ENCODE data around the gene TTC34.
"Not testable (repeated sequence)": the region's sequence is repeated elsewhere in the genome, so short reads cannot be mapped to it uniquely, and the experiment has no call there.

The TTC34 gene

DNA sequence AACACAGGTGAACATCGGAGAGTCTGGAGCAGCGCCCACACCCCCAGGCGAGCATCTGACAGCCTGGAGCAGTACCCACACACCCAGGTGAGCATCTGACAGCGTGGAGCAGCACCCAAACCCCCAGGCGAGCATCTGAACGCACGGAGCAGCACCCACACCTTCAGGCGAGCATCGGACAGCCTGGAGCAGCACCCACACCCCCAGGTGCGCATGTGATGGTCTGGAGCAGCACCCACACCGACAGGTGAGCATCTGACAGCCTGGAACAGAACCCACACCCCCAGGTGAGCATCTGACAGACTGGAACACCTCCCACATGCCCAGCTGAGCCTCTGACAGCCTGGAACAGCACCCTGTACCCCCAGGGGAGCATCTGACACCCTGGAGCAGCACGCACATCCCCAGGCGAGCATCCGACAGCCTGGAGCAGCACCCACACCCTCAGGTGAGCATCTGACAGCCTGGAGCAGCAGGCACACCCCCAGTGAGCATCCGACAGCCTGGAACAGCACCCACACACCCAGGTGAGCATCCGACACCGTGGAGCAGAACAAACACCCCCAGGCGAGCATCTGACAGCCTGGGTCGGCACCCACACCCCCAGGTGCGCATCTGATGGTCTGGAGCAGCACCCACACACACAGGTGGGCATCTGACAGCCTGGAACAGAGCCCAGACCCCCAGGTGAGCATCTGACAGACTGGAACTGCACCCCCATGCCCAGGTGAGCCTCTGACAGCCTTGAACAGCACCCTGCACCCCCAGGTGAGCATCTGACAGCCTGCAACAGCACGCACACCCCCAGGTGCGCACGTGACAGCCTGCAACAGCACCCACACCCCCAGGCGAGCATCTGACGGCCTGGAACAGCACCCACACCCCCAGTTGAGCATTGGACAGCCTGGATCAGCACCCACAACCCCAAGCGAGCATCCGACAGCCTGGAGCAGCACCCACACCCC is 50.4 kb downstream of the TTC34 start:
- not testable (repeated sequence) for H3K4me1 Mint-ChIP-seq (ENCODE audit: low read depth); H3K36me3 Mint-ChIP-seq; H3K4me3 Mint-ChIP-seq; H3K27me3 Mint-ChIP-seq; H3K27ac Mint-ChIP-seq; H3K9me3 Mint-ChIP-seq (ENCODE audit: low read depth)

DNA sequence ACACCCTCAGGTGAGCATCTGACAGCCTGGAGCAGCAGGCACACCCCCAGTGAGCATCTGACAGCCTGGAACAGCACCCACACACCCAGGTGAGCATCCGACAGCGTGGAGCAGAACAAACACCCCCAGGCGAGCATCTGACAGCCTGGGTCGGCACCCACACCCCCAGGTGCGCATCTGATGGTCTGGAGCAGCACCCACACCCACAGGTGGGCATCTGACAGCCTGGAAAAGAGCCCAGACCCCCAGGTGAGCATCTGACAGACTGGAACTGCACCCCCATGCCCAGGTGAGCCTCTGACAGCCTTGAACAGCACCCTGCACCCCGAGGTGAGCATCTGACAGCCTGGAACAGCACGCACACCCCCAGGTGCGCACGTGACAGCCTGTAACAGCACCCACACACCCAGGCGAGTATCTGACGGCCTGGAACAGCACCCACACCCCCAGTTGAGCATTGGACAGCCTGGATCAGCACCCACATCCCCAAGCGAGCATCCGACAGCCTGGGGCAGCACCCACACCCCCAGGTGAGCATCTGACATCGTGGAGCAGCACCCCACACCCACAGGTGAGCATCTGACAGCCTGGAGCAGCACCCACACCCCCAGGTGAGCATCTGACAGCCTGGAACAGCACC is 51.3 kb downstream of the TTC34 start:
- H3K36me3 Mint-ChIP-seq; H3K4me3 Mint-ChIP-seq; H3K4me1 Mint-ChIP-seq (ENCODE audit: low read depth); H3K9me3 Mint-ChIP-seq (ENCODE audit: low read depth); H3K27me3 Mint-ChIP-seq; H3K27ac Mint-ChIP-seq: not testable (repeated sequence)

- H3K4me1 Mint-ChIP-seq (ENCODE audit: low read depth); H3K27me3 Mint-ChIP-seq; H3K27ac Mint-ChIP-seq; H3K4me3 Mint-ChIP-seq; H3K36me3 Mint-ChIP-seq; H3K9me3 Mint-ChIP-seq (ENCODE audit: low read depth): not testable (repeated sequence)
These were observed 52.9 kb downstream of the TTC34 start for GRCh38 chr1:2748626-2749025.

DNA sequence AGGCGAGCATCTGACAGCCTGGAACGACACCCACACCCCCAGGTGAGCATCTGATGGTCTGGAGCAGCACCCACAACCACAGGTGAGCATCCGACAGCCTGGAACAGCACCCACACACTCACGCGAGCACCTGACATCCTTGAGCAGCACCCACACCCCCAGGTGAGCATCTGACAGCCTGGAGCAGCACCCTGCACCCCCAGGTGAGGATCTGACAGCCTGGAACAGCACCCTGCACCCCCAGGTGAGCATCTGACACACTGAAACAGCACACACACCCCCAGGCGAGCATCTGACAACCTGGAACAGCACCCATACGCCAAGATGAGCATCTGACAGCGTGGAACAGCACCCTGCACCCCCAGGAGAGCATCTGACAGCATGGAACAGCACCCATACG is 106.7 kb downstream of the TTC34 start:
- H3K36me3 Mint-ChIP-seq; H3K4me1 Mint-ChIP-seq (ENCODE audit: low read depth); H3K9me3 Mint-ChIP-seq (ENCODE audit: low read depth); H3K27ac Mint-ChIP-seq; H3K27me3 Mint-ChIP-seq; H3K4me3 Mint-ChIP-seq: not testable (repeated sequence)

DNA sequence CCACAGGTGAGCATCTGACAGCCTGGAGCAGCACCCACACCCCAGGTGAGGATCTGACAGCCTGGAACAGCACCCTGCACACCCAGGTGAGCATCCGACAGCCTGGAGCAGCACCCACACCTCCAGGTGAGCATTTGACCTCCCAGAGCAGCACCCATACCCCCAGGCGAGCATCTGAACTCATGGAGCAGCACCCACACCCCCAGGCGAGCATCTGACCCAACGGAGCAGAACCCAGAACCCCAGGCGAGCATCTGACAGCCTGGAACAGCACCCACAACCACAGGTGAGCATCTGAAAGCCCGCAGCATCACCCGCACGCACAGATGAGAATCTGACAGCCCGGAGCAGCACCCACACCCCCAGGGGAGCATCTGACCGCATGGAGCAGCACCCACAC is 111.3 kb downstream of the TTC34 start:
- H3K27me3 Mint-ChIP-seq; H3K27ac Mint-ChIP-seq; H3K9me3 Mint-ChIP-seq (ENCODE audit: low read depth); H3K36me3 Mint-ChIP-seq; H3K4me1 Mint-ChIP-seq (ENCODE audit: low read depth); H3K4me3 Mint-ChIP-seq: not testable (repeated sequence)

DNA sequence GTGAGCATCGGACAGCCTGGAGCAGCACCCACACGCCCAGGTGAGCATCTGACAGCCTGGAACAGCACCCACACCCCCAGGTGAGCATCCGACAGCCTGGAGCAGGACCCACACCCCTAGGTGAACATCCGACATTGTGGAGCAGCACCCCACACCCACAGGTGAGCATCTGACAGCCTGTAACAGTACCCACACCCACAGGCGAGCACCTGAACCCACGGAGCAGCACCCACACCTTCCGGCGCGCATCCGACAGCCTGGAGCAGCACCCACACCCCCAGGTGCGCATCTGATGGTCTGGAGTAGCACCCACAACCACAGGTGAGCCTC is 113.2 kb downstream of the TTC34 start:
- H3K27me3 Mint-ChIP-seq; H3K27ac Mint-ChIP-seq; H3K9me3 Mint-ChIP-seq (ENCODE audit: low read depth); H3K4me3 Mint-ChIP-seq; H3K4me1 Mint-ChIP-seq (ENCODE audit: low read depth); H3K36me3 Mint-ChIP-seq: not testable (repeated sequence)

DNA sequence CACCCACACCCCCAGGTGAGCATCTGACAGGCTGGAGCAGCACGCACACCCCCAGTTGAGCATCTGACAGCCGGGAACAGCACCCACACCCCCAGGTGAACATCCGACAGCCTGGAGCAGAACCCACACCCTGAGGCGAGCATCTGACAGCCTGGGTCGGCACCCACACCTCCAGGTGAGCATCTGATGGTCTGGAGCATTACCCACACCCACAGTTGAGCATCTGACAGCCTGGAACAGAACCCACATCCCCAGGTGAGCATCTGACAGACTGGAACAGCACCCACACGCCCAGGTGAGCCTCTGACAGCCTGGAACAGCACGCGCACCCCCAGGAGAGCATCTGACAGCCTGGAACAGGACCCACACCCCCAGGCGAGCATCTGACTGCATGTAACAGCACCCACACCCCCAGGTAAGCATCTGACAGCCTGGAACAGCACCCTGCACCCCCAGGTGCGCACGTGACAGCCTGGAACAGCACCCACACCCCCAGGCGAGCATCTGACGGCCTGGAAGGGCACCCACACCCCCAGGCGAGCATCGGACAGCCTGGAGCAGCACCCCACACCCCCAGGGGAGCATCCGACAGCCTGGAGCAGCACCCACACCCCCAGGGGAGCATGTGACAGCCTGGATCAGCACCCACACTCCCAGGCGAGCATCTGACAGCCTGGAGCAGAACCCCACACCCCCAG is 113.7 kb downstream of the TTC34 start:
- H3K36me3 Mint-ChIP-seq; H3K9me3 Mint-ChIP-seq (ENCODE audit: low read depth); H3K27ac Mint-ChIP-seq; H3K4me1 Mint-ChIP-seq (ENCODE audit: low read depth); H3K27me3 Mint-ChIP-seq; H3K4me3 Mint-ChIP-seq: not testable (repeated sequence)

DNA sequence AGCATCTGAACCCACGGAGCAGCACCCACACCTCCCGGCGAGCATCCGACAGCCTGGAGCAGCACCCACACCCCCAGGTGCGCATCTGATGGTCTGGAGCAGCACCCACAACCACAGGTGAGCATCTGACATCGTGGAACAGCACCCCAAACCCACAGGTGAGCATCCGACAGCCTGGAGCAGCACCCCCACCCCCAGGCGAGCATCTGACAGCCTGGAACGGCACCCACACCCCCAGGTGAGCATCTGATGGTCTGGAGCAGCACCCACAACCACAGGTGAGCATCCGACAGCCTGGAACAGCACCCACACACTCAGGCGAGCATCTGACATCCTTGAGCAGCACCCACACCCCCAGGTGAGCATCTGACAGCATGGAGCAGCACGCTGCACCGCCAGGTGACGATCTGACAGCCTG is 114.3 kb downstream of the TTC34 start:
- H3K4me1 Mint-ChIP-seq (ENCODE audit: low read depth); H3K27ac Mint-ChIP-seq; H3K27me3 Mint-ChIP-seq; H3K36me3 Mint-ChIP-seq; H3K4me3 Mint-ChIP-seq; H3K9me3 Mint-ChIP-seq (ENCODE audit: low read depth): not testable (repeated sequence)

DNA sequence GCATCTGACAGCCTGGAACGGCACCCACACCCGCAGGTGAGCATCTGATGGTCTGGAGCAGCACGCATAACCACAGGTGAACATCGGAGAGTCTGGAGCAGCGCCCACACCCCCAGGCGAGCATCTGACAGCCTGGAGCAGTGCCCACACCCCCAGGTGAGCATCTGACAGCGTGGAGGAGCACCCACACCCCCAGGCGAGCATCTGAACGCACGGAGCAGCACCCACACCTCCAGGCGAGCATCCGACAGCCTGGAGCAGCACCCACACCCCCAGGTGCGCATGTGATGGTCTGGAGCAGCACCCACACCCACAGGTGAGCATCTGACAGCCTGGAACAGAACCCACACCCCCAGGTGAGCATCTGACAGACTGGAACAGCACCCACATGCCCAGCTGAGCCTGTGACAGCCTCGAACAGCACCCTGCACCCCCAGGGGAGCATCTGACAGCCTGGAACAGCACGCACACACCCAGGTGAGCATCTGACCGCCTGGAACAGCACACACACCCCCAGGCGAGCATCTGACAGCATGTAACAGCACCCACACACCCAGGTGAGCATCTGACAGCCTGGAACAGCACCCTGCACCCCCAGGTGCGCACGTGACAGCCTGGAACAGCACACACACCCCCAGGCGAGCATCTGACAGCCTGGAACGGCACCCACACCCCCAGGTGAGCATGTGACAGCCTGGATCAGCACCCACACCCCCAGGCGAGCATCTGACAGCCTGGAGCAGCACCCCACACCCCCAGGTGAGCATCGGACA is 115.2 kb downstream of the TTC34 start:
- H3K4me3 Mint-ChIP-seq; H3K4me1 Mint-ChIP-seq (ENCODE audit: low read depth); H3K36me3 Mint-ChIP-seq; H3K27ac Mint-ChIP-seq; H3K9me3 Mint-ChIP-seq (ENCODE audit: low read depth); H3K27me3 Mint-ChIP-seq: not testable (repeated sequence)

DNA sequence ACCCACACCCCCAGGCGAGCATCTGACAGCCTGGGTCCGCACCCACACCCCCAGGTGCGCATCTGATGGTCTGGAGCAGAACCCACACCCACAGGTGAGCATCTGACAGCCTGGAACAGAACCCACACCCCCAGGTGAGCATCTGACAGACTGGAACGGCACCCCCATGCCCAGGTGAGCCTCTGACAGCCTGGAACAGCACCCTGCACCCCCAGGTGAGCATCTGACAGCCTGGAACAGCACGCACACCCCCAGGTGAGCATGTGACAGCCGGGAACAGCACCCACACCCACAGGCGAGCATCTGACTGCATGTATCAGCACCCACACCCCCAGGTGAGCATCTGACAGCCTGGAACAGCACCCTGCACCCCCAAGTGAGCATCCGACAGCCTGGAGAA is 115.8 kb downstream of the TTC34 start:
- not testable (repeated sequence) for H3K4me1 Mint-ChIP-seq (ENCODE audit: low read depth); H3K27me3 Mint-ChIP-seq; H3K4me3 Mint-ChIP-seq; H3K9me3 Mint-ChIP-seq (ENCODE audit: low read depth); H3K27ac Mint-ChIP-seq; H3K36me3 Mint-ChIP-seq

DNA sequence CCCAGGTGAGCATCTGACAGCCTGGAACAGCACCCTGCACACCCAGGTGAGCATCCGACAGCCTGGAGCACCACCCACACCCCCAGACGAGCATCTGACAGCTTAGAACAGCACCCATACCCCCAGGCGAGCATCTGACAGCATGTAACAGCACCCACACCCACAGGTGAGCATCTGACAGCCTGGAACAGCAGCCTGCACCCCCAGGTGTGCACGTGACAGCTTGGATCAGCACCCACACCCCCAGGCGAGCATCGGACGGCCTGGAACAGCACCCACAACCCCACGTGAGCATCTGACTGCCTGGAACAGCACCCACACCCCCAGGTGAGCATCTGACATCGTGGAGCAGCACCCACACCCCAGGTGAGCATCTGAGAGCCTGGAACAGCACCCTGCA is 116.6 kb downstream of the TTC34 start:
- H3K27me3 Mint-ChIP-seq; H3K27ac Mint-ChIP-seq; H3K4me3 Mint-ChIP-seq; H3K36me3 Mint-ChIP-seq; H3K9me3 Mint-ChIP-seq (ENCODE audit: low read depth); H3K4me1 Mint-ChIP-seq (ENCODE audit: low read depth): not testable (repeated sequence)

DNA sequence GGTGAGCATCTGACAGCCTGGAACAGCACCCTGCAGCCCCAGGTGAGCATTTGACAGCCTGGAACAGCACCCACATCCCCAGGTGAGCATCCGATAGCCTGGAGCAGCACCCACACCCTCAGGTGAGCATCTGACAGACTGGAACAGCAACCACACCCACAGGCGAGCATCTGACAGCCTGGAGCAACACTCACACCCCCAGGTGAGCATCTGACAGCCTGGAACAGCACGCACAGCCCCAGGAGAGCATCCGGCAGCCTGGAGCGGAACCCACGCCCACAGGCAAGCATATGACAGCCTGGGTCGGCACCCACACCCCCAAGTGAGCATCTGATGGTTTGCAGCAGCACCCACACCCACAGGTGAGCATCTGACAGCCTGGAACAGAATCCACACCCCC is 117.5 kb downstream of the TTC34 start:
- H3K27ac Mint-ChIP-seq; H3K36me3 Mint-ChIP-seq; H3K9me3 Mint-ChIP-seq (ENCODE audit: low read depth); H3K4me3 Mint-ChIP-seq; H3K4me1 Mint-ChIP-seq (ENCODE audit: low read depth); H3K27me3 Mint-ChIP-seq: not testable (repeated sequence)

- not testable (repeated sequence) for H3K36me3 Mint-ChIP-seq; H3K4me3 Mint-ChIP-seq; H3K9me3 Mint-ChIP-seq (ENCODE audit: low read depth); H3K4me1 Mint-ChIP-seq (ENCODE audit: low read depth); H3K27me3 Mint-ChIP-seq; H3K27ac Mint-ChIP-seq
These were observed 118.2 kb downstream of the TTC34 start for GRCh38 chr1:2683321-2683741.

GRCh38 chr1:2682879-2683278 is 118.6 kb downstream of the TTC34 start:
- H3K4me3 Mint-ChIP-seq; H3K36me3 Mint-ChIP-seq; H3K4me1 Mint-ChIP-seq (ENCODE audit: low read depth); H3K9me3 Mint-ChIP-seq (ENCODE audit: low read depth); H3K27me3 Mint-ChIP-seq; H3K27ac Mint-ChIP-seq: not testable (repeated sequence)

- not testable (repeated sequence) for H3K4me1 Mint-ChIP-seq (ENCODE audit: low read depth); H3K27ac Mint-ChIP-seq; H3K9me3 Mint-ChIP-seq (ENCODE audit: low read depth)
These were observed 124.8 kb downstream of the TTC34 start for GRCh38 chr1:2676726-2677125.

More at GRCh38 chr1:2676726-2677125, 124.8 kb downstream of the TTC34 start:
- not testable (repeated sequence) for H3K4me3 Mint-ChIP-seq, H3K27me3 Mint-ChIP-seq, H3K36me3 Mint-ChIP-seq

Data from activated naive CD8-positive, alpha-beta T cell (primary cell).